PC-3 (cell line): Measurements from ENCODE around the gene NR5A1. TPM values are rescaled to one million over a fixed set of nuclear protein-coding genes. Genes with fewer than 3 reads are reported as not detected.

ENCODE experiments used
- ATAC-seq: fragments of 200-7000 bp; cut with Tn5 transposase; 2 replicates; pipeline ENCODE4 v1.9.1; 2020; ENCODE audit warnings: mild to moderate bottlenecking, moderate library complexity
- BruUV-seq: library from RNA; stranded (reverse); fragments of 400-500 nt; replicated peaks from 2 replicates; lab custom pipeline; 2021; lab: Mats Ljungman, UMichigan
- CTCF ChIA-PET: fragments of 300-600 bp; sonication (Branson Sonifier 250); formaldehyde crosslinking; loops from one replicate; lab custom pipeline; 2022; ENCODE audit warnings: antibody characterized with exemption; lab: Charles Lee
- POLR2A ChIA-PET: fragments of 300-600 bp; sonication (Branson Sonifier 250); formaldehyde crosslinking; loops from one replicate; lab custom pipeline; 2022; ENCODE audit warnings: antibody characterized with exemption; ENCODE audit not compliant: unreplicated experiment; lab: Charles Lee
- DNase-seq: peaks from one replicate; pipeline ENCODE4 v3.0.0-alpha.2; 2015
- H2AFZ ChIP-seq: fragments of 300-600 bp; sonication (generic); 2 replicates; pipeline ENCODE4 v1.6.0; 2016; ENCODE audit warnings: antibody characterized with exemption, low read length
- H3F3A ChIP-seq: fragments of 300-600 bp; sonication (generic); one replicate; pipeline ENCODE4 v1.6.0; 2017; ENCODE audit warnings: antibody characterized with exemption, low read length, control low read depth, mild to moderate bottlenecking; ENCODE audit not compliant: unreplicated experiment
- H3K27ac ChIP-seq: fragments of 300-600 bp; sonication (generic); 2 replicates; pipeline ENCODE4 v1.5.1; 2016; ENCODE audit warnings: mild to moderate bottlenecking, low read length
- H3K27me3 ChIP-seq: fragments of 300-600 bp; sonication (generic); 2 replicates; pipeline ENCODE4 v1.6.1; 2016; ENCODE audit warnings: low read length, mixed read lengths
- H3K36me3 ChIP-seq: fragments of 300-600 bp; sonication (generic); 2 replicates; pipeline ENCODE4 v1.6.1; 2016; ENCODE audit warnings: low read depth, mixed run types, low read length, mixed read lengths
- H3K4me1 ChIP-seq: fragments of 300-600 bp; sonication (generic); 2 replicates; pipeline ENCODE4 v1.5.1; 2016; ENCODE audit warnings: low read length; ENCODE audit not compliant: insufficient read depth
- H3K4me2 ChIP-seq: fragments of 300-600 bp; sonication (generic); 2 replicates; pipeline ENCODE4 v1.6.0; 2016; ENCODE audit warnings: low read length
- H3K4me3 ChIP-seq: fragments of 300-600 bp; sonication (generic); 2 replicates; pipeline ENCODE4 v1.5.1; 2016; ENCODE audit warnings: mild to moderate bottlenecking, low read length, mixed read lengths
- H3K79me2 ChIP-seq: fragments of 300-600 bp; sonication (generic); 2 replicates; pipeline ENCODE4 v1.6.1; 2017; ENCODE audit warnings: low read length, mixed read lengths
- H3K9ac ChIP-seq: fragments of 300-600 bp; sonication (generic); 2 replicates; pipeline ENCODE4 v1.6.0; 2016; ENCODE audit warnings: mild to moderate bottlenecking, low read length
- H3K9me2 ChIP-seq: fragments of 300-600 bp; sonication (generic); replicated peaks from 2 replicates; pipeline ENCODE4 v1.6.1; 2016; ENCODE audit warnings: mixed run types, low read length, mixed read lengths
- H3K9me3 ChIP-seq: fragments of 300-600 bp; sonication (generic); 2 replicates; pipeline ENCODE4 v1.6.1; 2016; ENCODE audit warnings: low read length, mixed read lengths
- H4K20me1 ChIP-seq: fragments of 300-600 bp; sonication (generic); 2 replicates; pipeline ENCODE4 v1.6.1; 2016; ENCODE audit warnings: low read length, mixed read lengths
- EZH2 ChIP-seq: fragments of 300-600 bp; sonication (generic); IDR thresholded peaks from one replicate; pipeline ENCODE4 v1.6.1; 2017; ENCODE audit warnings: antibody characterized with exemption, mild to moderate bottlenecking, low read length; ENCODE audit not compliant: unreplicated experiment
- EZH2phosphoT487 ChIP-seq: fragments of 300-600 bp; sonication (generic); IDR thresholded peaks from 2 replicates; pipeline ENCODE4 v1.6.1; 2018; ENCODE audit warnings: mild to moderate bottlenecking, antibody characterized with exemption, low read length, borderline replicate concordance
- intact Hi-C: fragments of 100-400 bp; cut with micrococcal nuclease; formaldehyde crosslinking; loops from 2 replicates; pipeline ENCODE4 v1.9.0; 2023
- total RNA-seq: library from RNA; depleted of rRNA; stranded (reverse); fragments of >200 nt; gene quantifications from 2 replicates; pipeline ENCODE4 v1.2.3, GENCODE V29; 2014
- TF ChIP-seq, protein P1 (sequence below): fragments of 300-600 bp; sonication (generic); conservative IDR thresholded peaks from 2 replicates; pipeline ENCODE4 v1.5.1; 2017; ENCODE audit warnings: antibody characterized with exemption, low read depth, mild to moderate bottlenecking, low read length

Gene NR5A1
- total RNA-seq, 1 experiment from 2014 or later, result not detected

- H3K9me3 ChIP-seq, result no peaks in the 10 kb centered on the region
- no peak overlapping the region for H2AFZ ChIP-seq
- ATAC-seq (no peak), DNase-seq (no peak)
- no peak overlapping the region for H3K9ac ChIP-seq
- no peaks in the 10 kb centered on the region for H3K4me1 ChIP-seq
- intact Hi-C loops, result no loop called here
- H3K4me2 ChIP-seq, result no peak overlapping the region
- POLR2A ChIA-PET, result no interaction called here
- no peak overlapping the region for H3K4me3 ChIP-seq
- H3K27ac ChIP-seq, result no peak overlapping the region
- H3K9me2 ChIP-seq, result no peaks in the 10 kb centered on the region
- TF ChIP-seq EZH2phosphoT487, result no peak
- TF ChIP-seq, protein P1, sequence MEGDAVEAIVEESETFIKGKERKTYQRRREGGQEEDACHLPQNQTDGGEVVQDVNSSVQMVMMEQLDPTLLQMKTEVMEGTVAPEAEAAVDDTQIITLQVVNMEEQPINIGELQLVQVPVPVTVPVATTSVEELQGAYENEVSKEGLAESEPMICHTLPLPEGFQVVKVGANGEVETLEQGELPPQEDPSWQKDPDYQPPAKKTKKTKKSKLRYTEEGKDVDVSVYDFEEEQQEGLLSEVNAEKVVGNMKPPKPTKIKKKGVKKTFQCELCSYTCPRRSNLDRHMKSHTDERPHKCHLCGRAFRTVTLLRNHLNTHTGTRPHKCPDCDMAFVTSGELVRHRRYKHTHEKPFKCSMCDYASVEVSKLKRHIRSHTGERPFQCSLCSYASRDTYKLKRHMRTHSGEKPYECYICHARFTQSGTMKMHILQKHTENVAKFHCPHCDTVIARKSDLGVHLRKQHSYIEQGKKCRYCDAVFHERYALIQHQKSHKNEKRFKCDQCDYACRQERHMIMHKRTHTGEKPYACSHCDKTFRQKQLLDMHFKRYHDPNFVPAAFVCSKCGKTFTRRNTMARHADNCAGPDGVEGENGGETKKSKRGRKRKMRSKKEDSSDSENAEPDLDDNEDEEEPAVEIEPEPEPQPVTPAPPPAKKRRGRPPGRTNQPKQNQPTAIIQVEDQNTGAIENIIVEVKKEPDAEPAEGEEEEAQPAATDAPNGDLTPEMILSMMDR, result no peak
- TF ChIP-seq EZH2, result no peak
- H3K36me3 ChIP-seq, result no peaks in the 10 kb centered on the region
- CTCF ChIA-PET, result no interaction called here
- no peaks in the 10 kb centered on the region for H4K20me1 ChIP-seq
- no peaks in the 10 kb centered on the region for H3K79me2 ChIP-seq
- no TSS peak for BruUV-seq
- no peaks in the 10 kb centered on the region for H3K27me3 ChIP-seq
- no peaks in the 10 kb centered on the region for H3F3A ChIP-seq
Measured at GRCh38 chr9:124541824-124542223, 34.6 kb upstream of the NR5A1 start.

DNA sequence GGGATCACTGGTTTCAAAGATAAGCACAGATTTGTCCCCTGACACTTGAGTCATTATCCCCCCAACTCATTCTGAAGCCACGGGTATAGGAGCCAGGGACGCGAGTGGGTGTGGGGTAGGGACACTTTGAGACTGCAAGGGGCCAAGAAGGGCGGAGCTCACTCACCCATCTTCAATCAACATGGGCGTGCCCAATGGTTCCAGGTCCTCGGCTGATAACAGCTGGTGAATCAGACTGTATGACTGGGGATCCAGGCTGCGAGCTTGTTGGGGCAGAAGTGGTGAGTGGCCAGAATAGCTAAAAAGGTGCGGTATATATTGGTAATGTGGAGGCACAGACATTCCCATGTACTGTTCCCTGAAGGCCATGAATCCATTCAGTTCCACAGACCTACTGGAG is 30.7 kb upstream of the NR5A1 start:
- H3K9me2 ChIP-seq, result no peaks in the 10 kb centered on the region
- H3K4me1 ChIP-seq, result no peaks in the 10 kb centered on the region
- intact Hi-C loops, result no loop called here
- no peaks in the 10 kb centered on the region for H3K9me3 ChIP-seq
- no TSS peak for BruUV-seq
- no peak overlapping the region for H3K4me3 ChIP-seq
- H3K4me2 ChIP-seq, result no peak overlapping the region
- ChIA-PET CTCF (no interaction called here), POLR2A (no interaction called here)
- H2AFZ ChIP-seq, result no peak overlapping the region
- TF ChIP-seq, protein P1, result no peak
- no peak for TF ChIP-seq EZH2phosphoT487
- TF ChIP-seq EZH2, result no peak
- H3F3A ChIP-seq, result no peaks in the 10 kb centered on the region
- no peak overlapping the region for H3K27ac ChIP-seq
- no peak for DNase-seq
- no peaks in the 10 kb centered on the region for H4K20me1 ChIP-seq
- H3K9ac ChIP-seq, result no peak overlapping the region
- no peaks in the 10 kb centered on the region for H3K27me3 ChIP-seq
- no peak for ATAC-seq
- no peaks in the 10 kb centered on the region for H3K79me2 ChIP-seq
- H3K36me3 ChIP-seq, result no peaks in the 10 kb centered on the region

DNA sequence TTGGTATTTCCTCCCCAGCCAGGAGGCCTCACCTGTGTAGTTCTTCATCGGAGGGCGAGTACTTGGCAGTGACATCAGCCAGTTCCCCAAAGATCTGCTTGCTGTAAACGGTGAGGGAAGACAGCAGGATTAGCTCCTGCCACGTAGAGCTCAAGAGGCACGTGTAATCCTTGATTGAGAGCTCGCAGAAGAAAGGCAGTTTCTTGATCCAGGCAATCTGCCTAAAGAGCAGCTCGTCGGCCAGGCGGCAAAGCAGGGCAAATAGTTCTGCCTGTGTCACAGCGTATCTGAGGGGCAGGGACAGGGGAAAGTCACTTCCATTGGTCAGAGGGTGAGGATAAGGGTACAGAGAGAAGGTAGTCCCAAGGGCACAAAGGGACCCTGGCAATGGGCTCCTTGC is 28.6 kb upstream of the NR5A1 start:
- no peaks in the 10 kb centered on the region for H3K27me3 ChIP-seq
- H3K79me2 ChIP-seq, result no peaks in the 10 kb centered on the region
- POLR2A ChIA-PET, result no interaction called here
- DNase-seq (no peak), ATAC-seq (no peak)
- no peak overlapping the region for H3K9ac ChIP-seq
- no peaks in the 10 kb centered on the region for H3K9me2 ChIP-seq
- no peak for TF ChIP-seq EZH2phosphoT487
- BruUV-seq, result no TSS peak
- no peak overlapping the region for H3K4me3 ChIP-seq
- no peaks in the 10 kb centered on the region for H3K36me3 ChIP-seq
- no peaks in the 10 kb centered on the region for H4K20me1 ChIP-seq
- no peaks in the 10 kb centered on the region for H3F3A ChIP-seq
- H3K9me3 ChIP-seq, result no peaks in the 10 kb centered on the region
- no peak overlapping the region for H3K27ac ChIP-seq
- intact Hi-C loops, result loop anchor here (1.0 kb wide), 1 partner anchor 117 kb away; no protein-coding TSS in a partner anchor
- CTCF ChIA-PET, result no interaction called here
- H3K4me1 ChIP-seq, result no peaks in the 10 kb centered on the region
- no peak overlapping the region for H2AFZ ChIP-seq
- H3K4me2 ChIP-seq, result no peak overlapping the region
